ENCODE measurements around the gene KCTD18.

KCTD18 gene

DNA sequence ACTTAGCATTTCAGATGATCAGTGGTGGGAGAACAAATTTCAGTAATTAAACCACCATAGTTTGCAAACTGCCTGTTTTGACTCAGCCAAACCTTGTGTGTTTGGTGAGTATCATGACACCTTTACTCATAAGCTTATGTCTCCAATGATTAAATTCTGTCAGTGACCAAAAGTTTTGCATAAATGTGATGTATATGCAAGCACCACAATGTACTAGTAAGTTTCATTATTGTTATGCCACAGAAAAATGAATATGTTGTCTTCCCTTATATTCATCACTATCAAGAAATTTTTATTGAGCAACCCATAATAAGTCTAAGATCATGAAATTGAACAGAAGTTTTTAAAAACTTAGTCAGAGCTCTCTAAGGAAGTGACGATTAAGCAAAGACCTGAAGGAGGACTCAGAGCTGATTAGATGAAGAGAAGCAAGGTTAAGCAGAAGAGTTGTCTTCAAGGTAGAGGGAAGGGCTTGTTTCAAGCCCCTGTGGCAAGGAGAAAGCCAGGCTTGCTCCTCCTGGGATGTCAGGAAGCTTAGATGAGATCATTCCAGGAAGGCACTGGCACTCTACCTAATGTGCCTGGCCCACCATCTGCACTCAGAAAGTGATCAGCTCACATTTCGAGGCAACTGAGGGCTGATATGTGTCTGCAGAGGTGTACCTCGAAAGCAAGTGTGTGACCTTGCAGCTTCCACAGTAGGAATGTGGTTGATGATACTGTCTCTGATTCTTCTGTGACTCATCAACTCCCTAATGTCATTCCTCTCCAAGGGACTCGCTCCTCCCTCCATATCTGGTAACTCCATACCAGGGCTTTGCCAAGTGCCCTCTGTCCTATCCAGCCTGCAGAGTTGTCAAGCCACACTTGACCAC lies 54.7 kb downstream of the KCTD18 start:
- no peak for DNase-seq (ENCODE audit: low spot score)

DNA sequence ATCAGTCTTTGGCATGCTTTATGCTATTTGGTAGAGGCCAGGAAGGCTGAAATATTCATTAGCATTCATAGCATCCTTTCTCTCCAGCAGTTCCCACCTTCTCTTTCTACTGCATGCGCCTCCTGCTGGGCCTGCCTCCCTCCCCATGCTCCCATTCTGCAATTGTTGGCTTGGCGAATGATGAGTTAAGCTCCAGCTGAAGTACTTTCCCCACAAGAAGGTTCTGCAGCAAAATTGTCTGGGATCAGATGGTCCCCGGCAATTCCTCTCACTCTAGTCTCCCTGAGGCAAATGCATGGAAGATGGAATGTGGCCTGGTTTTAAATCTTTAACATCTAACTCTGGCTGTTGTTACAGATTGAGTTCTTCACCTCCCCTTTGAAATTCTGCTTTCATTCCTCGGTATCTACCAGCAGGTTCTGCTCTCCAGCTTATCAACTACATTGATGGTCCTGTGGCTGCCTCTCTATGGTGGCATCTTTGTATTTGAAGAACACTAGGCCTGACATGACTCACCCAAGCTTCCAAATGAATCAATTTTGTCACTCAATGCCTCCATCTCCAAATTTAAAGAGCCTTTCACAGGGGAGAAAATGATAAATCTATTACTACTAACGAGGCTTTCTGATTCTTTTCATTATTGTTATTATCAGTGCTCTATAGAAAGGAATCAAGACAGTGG lies 55.9 kb downstream of the KCTD18 start:
- no peak for DNase-seq (ENCODE audit: low spot score)

DNA sequence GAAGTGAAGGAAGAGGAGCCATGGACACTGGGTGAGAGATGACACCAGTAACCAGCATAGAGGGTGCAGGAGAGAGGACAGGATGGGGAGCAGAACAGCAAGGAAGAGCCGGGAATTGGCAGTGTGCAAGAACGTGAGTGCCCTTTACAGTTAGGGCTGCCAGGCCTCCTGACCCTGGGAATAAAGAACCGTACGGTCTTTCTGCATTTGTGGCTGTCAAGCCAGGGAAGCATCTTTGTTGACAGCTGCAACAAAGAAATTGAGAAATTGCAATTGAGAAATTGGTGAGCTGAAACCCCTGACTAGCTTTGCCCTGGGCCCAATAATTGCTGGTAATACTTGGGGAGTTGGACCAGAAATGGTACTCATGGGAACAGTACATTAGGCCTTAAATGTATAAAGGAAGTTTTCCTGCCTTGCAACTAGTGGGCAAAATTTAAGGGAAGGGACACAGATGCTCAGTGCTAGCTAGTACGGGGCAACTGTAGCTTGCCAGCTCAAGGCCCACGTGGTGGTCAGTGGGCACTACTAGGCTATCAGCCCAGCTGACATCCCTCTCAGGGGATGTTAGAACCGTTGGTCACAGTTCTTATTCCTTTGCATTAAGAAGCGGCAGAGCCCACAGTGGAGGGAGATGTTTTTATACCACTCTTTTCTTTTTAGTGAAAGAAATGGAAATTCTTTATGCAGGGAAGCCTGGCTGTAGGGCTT lies 56.6 kb downstream of the KCTD18 start:
- no peak for DNase-seq (ENCODE audit: low spot score)

DNA sequence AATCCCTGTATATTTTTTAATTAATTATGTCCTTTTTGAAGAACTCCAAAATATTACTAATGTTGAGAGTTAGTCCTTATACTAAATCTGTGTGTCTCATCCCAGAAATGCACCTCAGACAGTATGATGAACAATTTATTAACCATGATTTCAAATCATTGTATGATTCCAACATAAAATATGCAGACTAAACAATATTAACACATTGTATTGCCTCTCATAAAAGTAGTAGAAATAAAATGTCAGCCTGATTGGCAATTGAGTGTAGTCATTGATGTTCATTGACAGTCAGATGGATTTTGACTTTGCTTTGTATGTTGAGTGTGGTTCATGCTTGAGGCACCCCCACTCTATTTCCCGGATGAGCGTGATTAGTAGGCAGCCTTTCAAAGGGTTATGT lies 57.5 kb downstream of the KCTD18 start:
- no peak for DNase-seq (ENCODE audit: low spot score)

DNA sequence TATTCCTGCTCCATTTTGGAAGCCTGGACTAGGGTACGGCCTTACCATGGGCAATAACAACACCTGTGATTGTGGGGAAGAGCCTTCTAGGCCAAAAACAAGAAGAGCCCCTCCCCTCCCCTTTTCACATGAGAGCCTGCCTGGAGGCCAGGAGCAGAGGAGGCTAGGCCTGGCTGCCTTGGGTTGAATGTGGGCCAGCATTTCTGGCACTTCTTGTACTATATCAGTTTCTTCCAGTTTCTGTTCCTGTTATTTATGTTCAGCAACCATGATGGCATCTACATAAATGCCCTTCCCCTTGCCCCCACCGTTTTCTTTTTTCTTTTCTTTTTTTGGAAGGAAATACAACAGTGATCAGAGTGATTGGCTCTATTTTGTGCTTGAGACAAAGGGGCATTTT lies 58.4 kb downstream of the KCTD18 start:
- DNase-seq (ENCODE audit: low spot score), result no peak

DNA sequence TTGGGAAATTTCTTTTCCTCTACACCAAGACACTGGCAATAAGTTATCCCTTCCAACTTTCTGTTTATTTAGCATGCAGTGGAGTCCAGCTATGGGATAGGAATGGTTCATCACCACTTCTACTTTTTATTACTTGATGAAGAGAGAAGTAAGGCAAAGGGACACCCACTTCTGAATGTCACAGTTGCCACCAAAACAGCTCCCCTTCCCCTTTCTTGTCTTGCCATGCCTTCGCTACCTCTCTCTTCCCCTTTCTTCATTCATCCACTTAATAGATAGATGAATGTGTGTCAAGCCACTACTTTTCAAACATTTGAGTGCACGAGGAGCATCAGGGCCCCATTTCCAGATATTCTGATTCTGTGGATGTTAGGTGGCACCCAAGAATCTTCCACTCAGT lies 59.6 kb downstream of the KCTD18 start:
- no peak for DNase-seq (ENCODE audit: low spot score)

DNA sequence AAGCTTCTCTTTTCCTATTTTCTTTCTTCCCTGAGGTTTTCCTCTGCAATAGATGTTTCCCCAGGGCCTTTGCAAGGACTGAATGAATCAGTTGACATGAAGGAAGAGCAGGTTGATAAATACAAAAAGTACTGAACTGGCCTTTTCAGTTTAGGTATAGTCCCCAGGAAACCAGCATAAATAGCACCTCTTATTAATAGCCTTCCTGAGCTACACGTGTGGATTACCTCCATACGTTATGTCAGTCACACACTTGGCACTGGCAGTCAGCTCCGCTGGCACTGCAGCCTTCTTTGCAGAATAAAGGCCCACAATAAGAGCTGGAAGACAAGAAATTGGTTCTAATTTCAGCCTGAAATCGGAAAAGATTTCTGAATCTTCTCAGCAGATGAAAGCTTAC lies 60.7 kb downstream of the KCTD18 start:
- DNase-seq (ENCODE audit: low spot score), result no peak

DNA sequence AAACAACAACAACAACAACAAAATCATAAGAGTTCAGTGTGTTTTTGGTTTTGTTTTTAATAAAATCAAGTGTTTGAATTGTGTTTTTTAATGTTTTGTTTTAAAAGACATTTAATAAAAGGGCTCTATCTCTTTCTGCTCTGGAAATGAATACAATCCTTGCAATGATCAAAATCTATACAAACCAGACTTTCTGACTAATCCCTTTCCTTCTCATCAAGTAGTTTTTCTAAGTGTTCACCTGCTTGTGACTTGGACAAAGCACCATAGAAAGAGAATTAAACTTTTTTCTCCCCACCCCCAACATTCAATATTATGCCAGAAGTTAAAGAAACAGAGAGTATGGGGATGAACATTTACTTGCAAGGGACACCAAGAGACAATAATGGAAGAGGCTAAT lies 61.4 kb downstream of the KCTD18 start:
- no peak for DNase-seq (ENCODE audit: low spot score)

DNA sequence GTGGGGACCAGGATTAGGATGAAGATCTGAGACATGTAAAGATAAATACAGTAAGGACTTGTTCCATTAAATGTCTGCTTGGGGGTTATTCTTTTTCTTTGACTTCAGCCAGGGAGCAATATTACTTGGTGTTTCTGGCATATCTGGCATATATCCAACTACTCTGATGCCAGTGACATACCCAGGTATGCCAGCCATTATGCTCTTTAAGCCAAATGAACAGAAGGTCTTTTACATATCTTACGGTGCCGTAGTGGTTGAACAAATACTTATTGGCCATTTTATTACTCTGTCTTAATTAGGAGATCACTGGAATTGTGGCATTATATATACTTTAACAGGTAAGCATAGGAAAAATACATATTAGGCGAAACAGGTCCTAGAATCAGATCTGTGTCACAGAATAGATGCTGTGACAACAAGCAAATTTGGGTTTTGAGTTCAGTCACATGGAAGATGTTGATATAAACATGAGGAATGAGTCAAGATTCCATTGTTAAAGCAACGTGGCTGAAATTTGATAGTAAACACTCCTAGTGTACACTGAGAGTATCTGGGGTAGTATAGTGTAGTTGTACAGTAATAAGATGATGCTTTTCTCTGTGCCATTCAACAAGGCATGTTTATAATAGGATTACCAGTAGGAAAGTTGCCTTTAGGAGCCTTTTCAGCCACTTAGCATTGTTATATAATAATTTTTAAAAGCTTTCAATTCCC lies 62.6 kb downstream of the KCTD18 start:
- DNase-seq (ENCODE audit: low spot score), result no peak

DNA sequence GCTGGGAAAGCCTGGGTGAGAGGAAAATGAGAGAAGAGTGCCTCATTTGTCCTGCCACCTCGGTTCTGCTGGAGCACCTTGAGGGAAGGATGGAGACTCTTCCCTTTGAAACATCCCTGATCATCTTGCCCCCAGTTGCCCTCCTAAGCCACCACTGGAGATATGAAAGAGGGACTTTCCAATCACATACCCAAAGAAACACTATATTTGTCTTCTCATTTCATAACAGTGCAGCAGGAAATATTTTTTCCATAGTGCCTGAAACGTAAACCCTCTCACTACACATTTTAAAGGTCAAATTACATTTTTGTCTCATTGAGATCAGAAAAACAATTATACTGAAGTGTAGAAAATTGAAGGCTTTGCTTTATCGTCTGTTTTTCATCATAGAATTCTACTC lies 63.3 kb downstream of the KCTD18 start:
- DNase-seq (ENCODE audit: low spot score), result no peak

DNA sequence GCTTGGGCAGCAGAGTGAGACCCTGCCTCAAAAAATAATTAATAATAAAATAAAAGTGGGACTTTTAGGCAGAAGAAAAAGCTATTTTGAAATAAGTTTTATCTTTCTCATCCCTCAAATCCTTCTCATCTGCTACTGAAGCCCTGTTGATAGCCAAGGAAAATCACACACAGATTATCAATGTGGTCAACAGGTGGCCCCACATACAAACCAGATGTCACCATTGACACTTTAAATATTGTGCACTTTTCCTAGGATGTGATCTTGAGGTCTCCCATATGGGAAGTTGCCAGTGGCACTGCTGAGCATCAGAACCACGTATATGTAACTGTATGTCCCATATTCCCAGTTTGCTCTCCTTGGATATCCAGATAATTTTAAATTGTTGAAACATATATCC lies 64.6 kb downstream of the KCTD18 start:
- no peak for DNase-seq (ENCODE audit: low spot score)

DNA sequence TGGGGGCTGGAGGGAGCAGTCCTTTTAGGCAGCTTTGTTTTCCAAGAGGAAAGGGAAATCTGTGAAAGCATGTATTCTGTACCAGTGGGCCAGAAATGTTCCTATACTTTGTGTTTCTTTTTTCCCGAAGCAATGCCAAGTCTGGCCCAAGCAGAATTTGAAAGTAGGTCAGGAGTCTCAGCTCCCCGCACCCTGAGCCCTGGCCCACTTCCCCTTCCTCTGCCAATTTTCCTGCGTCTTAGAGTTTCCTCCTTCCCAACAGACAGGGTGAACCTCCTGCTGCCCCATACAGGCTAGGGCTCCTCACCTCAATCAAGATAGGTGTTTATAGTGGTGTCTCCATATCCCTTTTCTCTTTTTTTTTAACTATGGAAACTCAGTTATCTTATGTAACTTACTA lies 65.3 kb downstream of the KCTD18 start:
- no peak for DNase-seq (ENCODE audit: low spot score)

DNA sequence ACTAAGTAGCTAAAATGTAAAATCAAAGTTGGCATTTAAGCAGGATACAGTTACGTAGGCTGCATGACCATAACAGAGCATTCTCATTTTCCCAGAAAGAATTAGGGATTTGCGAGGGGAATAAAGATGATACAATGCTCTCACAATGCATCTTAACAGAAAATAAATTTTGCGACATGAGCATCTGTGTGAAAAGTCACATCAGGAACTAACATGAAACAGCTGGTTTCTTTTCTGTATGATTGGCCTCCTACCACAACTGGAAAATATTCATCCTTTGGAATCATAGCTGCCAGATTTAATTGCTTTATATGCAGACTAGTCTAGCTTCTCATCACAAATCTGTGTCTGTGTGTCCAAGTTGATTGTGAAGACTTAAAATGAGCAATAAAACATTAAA lies 66.0 kb downstream of the KCTD18 start:
- DNase-seq (ENCODE audit: low spot score), result no peak

DNA sequence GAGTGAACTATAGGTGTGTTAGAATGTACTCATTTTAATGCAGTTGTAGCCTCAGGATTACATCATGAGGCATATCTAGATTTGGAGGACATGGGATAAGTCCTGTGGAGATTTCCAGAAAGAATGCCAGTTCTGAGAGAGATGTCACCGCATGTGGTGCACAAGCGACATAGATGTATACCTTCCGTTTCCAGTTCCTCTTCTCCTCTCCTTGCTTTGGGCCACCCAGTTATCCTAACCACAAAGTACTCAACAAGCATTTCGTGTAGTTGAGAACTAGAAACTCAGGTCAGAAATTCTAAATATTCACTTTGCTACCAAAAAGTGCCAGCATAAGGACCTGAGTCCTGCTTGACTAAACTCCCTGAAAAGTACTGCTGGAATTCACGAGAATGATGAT lies 66.5 kb downstream of the KCTD18 start:
- DNase-seq (ENCODE audit: low spot score), result no peak

DNA sequence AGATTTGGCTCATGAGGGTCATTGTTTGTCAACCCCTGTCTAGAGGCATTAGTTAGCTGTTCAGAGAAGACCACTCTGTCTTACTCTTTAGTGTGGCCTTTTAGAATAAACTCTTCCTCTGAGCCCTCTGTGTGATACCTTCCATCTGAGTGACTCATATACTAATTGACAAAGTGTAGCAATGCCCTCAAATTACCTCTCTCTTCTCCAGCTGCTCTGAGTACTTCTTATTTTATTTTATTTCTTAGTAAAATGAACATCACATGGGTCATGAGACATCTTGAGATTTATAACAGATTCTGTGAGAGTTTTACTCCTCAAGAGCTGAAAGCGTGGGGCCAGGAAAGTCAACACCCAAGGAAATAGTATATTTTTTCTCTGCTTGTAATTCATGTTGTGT lies 67.4 kb downstream of the KCTD18 start:
- no peak for DNase-seq (ENCODE audit: low spot score)

DNA sequence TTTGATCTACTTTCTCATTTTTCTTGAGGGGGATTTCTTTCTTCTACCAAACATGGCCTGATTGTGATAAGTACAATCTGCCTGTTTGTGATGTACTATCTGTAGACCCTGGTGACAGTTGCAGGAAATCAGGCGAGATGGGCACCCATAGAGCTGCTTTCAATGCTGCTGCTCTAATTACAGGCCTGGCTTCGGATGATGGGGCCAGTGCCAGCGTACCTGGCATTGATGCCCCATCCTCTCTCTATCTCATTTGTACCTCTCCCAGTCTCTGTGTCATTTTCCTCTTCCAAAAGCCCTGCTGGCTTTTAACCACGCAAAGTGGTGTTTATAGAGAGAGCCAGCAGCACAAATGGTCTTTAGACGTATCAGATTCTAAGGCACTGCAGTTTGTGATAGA lies 69.9 kb downstream of the KCTD18 start:
- DNase-seq (ENCODE audit: low spot score), result no peak

Data from CD4-positive, alpha-beta T cell treated with Interleukin-6 at 100 ng/mL for 8 hours (primary cell).